HG03469 (cell line): ENCODE measurements around the gene RAB11FIP4.

Experiments used
- ATAC-seq: cut with Tn5 transposase; IDR thresholded peaks from one replicate; pipeline ENCODE4 v1.9.1; 2021; ENCODE audit warnings: mild to moderate bottlenecking, moderate library complexity, moderate number of reproducible peaks; ENCODE audit not compliant: unreplicated experiment

Gene RAB11FIP4

GRCh38 chr17:31522284-31522931 lies 130.9 kb downstream of the RAB11FIP4 start:
- ATAC-seq, result no peak

- no peak for ATAC-seq
Observed at GRCh38 chr17:31522987-31523495, 131.6 kb downstream of the RAB11FIP4 start.

- no peak for ATAC-seq
Observed at GRCh38 chr17:31523862-31524730, 132.6 kb downstream of the RAB11FIP4 start.

GRCh38 chr17:31524926-31525800 lies 133.7 kb downstream of the RAB11FIP4 start:
- ATAC-seq, result no peak

GRCh38 chr17:31525801-31526549 lies 134.5 kb downstream of the RAB11FIP4 start:
- no peak for ATAC-seq

- no peak for ATAC-seq
Observed at GRCh38 chr17:31527606-31528005, 136.1 kb downstream of the RAB11FIP4 start.

GRCh38 chr17:31528291-31528874 lies 136.9 kb downstream of the RAB11FIP4 start:
- ATAC-seq, result no peak

- no peak for ATAC-seq
Observed at GRCh38 chr17:31529841-31530251, 138.4 kb downstream of the RAB11FIP4 start.

- ATAC-seq, result no peak
Observed at GRCh38 chr17:31530391-31530985, 139.0 kb downstream of the RAB11FIP4 start.

- ATAC-seq, result no peak
Observed at GRCh38 chr17:31531336-31531980, 140.0 kb downstream of the RAB11FIP4 start.

- ATAC-seq, result no peak
Observed at GRCh38 chr17:31532081-31532480, 140.6 kb downstream of the RAB11FIP4 start.

GRCh38 chr17:31532526-31532925 lies 141.1 kb downstream of the RAB11FIP4 start:
- no peak for ATAC-seq

- no peak for ATAC-seq
Observed at GRCh38 chr17:31533546-31534155, 142.2 kb downstream of the RAB11FIP4 start.

GRCh38 chr17:31534223-31534888 lies 142.9 kb downstream of the RAB11FIP4 start:
- no peak for ATAC-seq

- ATAC-seq, result peak; percentile 65
Observed at GRCh38 chr17:31535581-31535981, 144.1 kb downstream of the RAB11FIP4 start.

- no peak for ATAC-seq
Observed at GRCh38 chr17:31536451-31536850, 145.0 kb downstream of the RAB11FIP4 start.

- no peak for ATAC-seq
Observed at GRCh38 chr17:31537565-31538011, 146.1 kb downstream of the RAB11FIP4 start.
